ELR (cell line): ENCODE measurements around the gene CT45A7.
"Not testable (repeated sequence)": the region's sequence is repeated elsewhere in the genome, so short reads cannot be mapped to it uniquely, and the experiment has no call there.

Source experiments
- DNase-seq: peaks from one replicate; pipeline ENCODE4 v3.0.0-alpha.2; 2015; ENCODE audit warnings: low read depth

Gene CT45A7

GRCh38 chrX:135837180-135837579, at the start of gene CT45A7:
Gene CT45A7 (minus strand): TSS chrX:135837280. CDS start chrX:135833533, 3,747 bp downstream.
- DNase-seq, result not testable (repeated sequence)

- not testable (repeated sequence) for DNase-seq
These were observed 45.7 kb upstream of the CT45A7 start for GRCh38 chrX:135882741-135883140.

DNA sequence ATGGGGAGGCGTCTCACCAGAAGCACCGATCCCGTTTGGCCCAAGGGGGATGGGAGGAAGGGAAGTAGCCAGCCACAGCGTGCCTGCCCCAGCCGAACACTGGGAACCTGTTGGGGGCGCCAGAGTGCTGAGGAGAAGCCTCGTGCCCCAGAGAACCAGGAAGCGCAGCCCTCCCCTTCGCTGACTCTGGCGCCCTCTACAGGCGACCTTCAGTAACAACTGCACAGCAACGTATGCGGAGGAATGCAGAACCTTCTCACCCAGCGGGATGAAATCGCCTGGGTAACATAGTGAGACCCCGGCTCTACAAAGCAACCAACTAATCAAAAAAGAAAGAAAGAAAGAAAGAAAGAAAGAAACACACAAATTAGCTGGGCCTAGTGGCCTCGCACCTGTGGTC, 34.6 kb upstream of the CT45A7 start, which contains the start of gene CT45A9:
Gene CT45A9 (minus strand): TSS at position 101 of the 400 bp plus-strand sequence. CDS start 3,751 bp downstream, outside the sequence.
- DNase-seq, result not testable (repeated sequence)

DNA sequence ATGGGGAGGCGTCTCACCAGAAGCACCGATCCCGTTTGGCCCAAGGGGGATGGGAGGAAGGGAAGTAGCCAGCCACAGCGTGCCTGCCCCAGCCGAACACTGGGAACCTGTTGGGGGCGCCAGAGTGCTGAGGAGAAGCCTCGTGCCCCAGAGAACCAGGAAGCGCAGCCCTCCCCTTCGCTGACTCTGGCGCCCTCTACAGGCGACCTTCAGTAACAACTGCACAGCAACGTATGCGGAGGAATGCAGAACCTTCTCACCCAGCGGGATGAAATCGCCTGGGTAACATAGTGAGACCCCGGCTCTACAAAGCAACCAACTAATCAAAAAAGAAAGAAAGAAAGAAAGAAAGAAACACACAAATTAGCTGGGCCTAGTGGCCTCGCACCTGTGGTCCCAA, 17.4 kb upstream of the CT45A7 start, which contains the start of gene CT45A8:
Gene CT45A8 (minus strand): TSS at position 101 of the 400 bp plus-strand sequence. CDS start 3,755 bp downstream, outside the sequence.
- DNase-seq, result not testable (repeated sequence)

DNA sequence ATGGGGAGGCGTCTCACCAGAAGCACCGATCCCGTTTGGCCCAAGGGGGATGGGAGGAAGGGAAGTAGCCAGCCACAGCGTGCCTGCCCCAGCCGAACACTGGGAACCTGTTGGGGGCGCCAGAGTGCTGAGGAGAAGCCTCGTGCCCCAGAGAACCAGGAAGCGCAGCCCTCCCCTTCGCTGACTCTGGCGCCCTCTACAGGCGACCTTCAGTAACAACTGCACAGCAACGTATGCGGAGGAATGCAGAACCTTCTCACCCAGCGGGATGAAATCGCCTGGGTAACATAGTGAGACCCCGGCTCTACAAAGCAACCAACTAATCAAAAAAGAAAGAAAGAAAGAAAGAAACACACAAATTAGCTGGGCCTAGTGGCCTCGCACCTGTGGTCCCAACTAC, 17.2 kb downstream of the CT45A7 start, which contains the start of gene CT45A2:
Gene CT45A2 (minus strand): TSS at position 101 of the 400 bp plus-strand sequence. CDS start 3,747 bp downstream, outside the sequence.
- DNase-seq, result not testable (repeated sequence)

DNA sequence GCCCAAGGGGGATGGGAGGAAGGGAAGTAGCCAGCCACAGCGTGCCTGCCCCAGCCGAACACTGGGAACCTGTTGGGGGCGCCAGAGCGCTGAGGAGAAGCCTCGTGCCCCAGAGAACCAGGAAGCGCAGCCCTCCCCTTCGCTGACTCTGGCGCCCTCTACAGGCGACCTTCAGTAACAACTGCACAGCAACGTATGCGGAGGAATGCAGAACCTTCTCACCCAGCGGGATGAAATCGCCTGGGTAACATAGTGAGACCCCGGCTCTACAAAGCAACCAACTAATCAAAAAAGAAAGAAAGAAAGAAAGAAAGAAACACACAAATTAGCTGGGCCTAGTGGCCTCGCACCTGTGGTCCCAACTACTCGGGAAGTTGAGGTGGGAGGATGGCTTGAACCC, 34.4 kb downstream of the CT45A7 start, which contains the start of gene CT45A6:
Gene CT45A6 (minus strand): TSS at position 101 of the 400 bp plus-strand sequence. CDS start 3,794 bp downstream, outside the sequence.
- DNase-seq, result not testable (repeated sequence)

GRCh38 chrX:135785403-135785802, 51.7 kb downstream of the CT45A7 start, which contains the start of gene CT45A5:
Gene CT45A5 (minus strand): TSS chrX:135785503. CDS start chrX:135781729, 3,774 bp downstream.
- DNase-seq, result not testable (repeated sequence)
